Panc1 (cell line): ENCODE data around the gene FRK. TPM values are rescaled to one million over a fixed set of nuclear protein-coding genes. Genes with fewer than 3 reads are reported as not detected.
A peak's percentile ranks its signal among the peaks of the same experiment; 100 is the strongest.

Experiments used
- ATAC-seq: fragments of 200-7000 bp; cut with Tn5 transposase; 2 replicates; pipeline ENCODE4 v1.9.1; 2020; ENCODE audit warnings: mild to moderate bottlenecking, moderate library complexity
- BruUV-seq: library from RNA; stranded (reverse); fragments of 400-500 nt; replicated peaks from 2 replicates; lab custom pipeline; 2021; lab: Mats Ljungman, UMichigan
- CTCF ChIA-PET: fragments of 300-600 bp; sonication (Branson Sonifier 250); formaldehyde crosslinking; loops from one replicate; lab custom pipeline; 2022; ENCODE audit warnings: antibody characterized with exemption; lab: Charles Lee
- POLR2A ChIA-PET: fragments of 300-600 bp; sonication (Branson Sonifier 250); formaldehyde crosslinking; loops from one replicate; lab custom pipeline; 2022; ENCODE audit warnings: antibody characterized with exemption; lab: Charles Lee
- DNase-seq: peaks from one replicate; pipeline ENCODE4 v3.0.0-alpha.2; 2010; ENCODE audit warnings: low read depth, low spot score
- H3K27ac ChIP-seq: 2 replicates; pipeline ENCODE4 v1.5.1; 2011; ENCODE audit warnings: mild to moderate bottlenecking, low read length, inconsistent platforms
- H3K27me3 ChIP-seq: fragments of 200-500 bp; sonication (Bioruptor generic); 2 replicates; pipeline ENCODE4 v1.6.0; 2014; ENCODE audit warnings: low read length, inconsistent platforms; ENCODE audit not compliant: control insufficient read depth, insufficient read depth
- H3K36me3 ChIP-seq: fragments of 200-500 bp; sonication (Bioruptor generic); 2 replicates; pipeline ENCODE4 v1.5.1; 2014; ENCODE audit warnings: inconsistent platforms, mild to moderate bottlenecking, low read length, moderate library complexity; ENCODE audit not compliant: control insufficient read depth, insufficient read depth
- H3K4me1 ChIP-seq: 2 replicates; pipeline ENCODE4 v1.5.1; 2011; ENCODE audit warnings: inconsistent platforms, mild to moderate bottlenecking, low read length, moderate library complexity; ENCODE audit not compliant: control insufficient read depth, insufficient read depth
- H3K4me3 ChIP-seq, 2 experiments: 2 replicates each; pipeline ENCODE4 v1.5.1; 2011 to 2012; ENCODE audit warnings: low read depth in 2 of 2, low read length in 2 of 2, mild to moderate bottlenecking in 2 of 2, inconsistent platforms in 1 of 2, moderate library complexity in 1 of 2
- H3K9me3 ChIP-seq: fragments of 200-500 bp; sonication (Bioruptor generic); 2 replicates; pipeline ENCODE4 v1.5.1; 2014; ENCODE audit warnings: low read depth, mild to moderate bottlenecking, inconsistent platforms, low read length, moderate library complexity; ENCODE audit not compliant: control insufficient read depth, insufficient read depth
- CTCF ChIP-seq: fragments of 450-650 bp; IDR thresholded peaks from 2 replicates; pipeline ENCODE4 v1.5.1; 2017; ENCODE audit warnings: mild to moderate bottlenecking
- POLR2AphosphoS5 ChIP-seq: IDR thresholded peaks from 2 replicates; pipeline ENCODE4 v1.6.1; 2012; ENCODE audit warnings: mild to moderate bottlenecking, low read depth, low read length, moderate library complexity
- REST ChIP-seq, 2 experiments: IDR thresholded peaks; 2 replicates each; pipeline ENCODE4 v1.6.1; 2011 to 2012; ENCODE audit warnings: low read depth in 2 of 2, control low read depth in 1 of 2, low read length in 1 of 2, mild to moderate bottlenecking in 1 of 2, moderate library complexity in 1 of 2; ENCODE audit not compliant: insufficient read depth in 1 of 2
- SIN3A ChIP-seq: IDR thresholded peaks from 2 replicates; pipeline ENCODE4 v1.6.1; 2012; ENCODE audit warnings: low read depth, mild to moderate bottlenecking, low read length, moderate library complexity, borderline replicate concordance; ENCODE audit not compliant: insufficient read depth
- TCF7L2 ChIP-seq: IDR thresholded peaks from 2 replicates; pipeline ENCODE4 v1.6.1; 2011; ENCODE audit warnings: mild to moderate bottlenecking, low read depth, low read length, inconsistent platforms
- in situ Hi-C: cut with HindIII; loops from 2 replicates; pipeline ENCODE4 v1.10.0; 2016; ENCODE audit warnings: low sequenced_read_pairs, low pct_unique_long_range_greater_than_20kb
- intact Hi-C: fragments of 100-400 bp; cut with micrococcal nuclease; formaldehyde crosslinking; loops from one replicate; pipeline ENCODE4 v1.10.0; 2022; ENCODE audit not compliant: unreplicated experiment
- total RNA-seq: library from RNA; stranded (reverse); gene quantifications from one replicate; pipeline ENCODE4 v1.2.1, GENCODE V29; 2021; ENCODE audit not compliant: unreplicated experiment

FRK gene
- total RNA-seq, 1 experiment from 2014 or later = 2.5 TPM

- DNase-seq = peak; percentile 62
- in situ Hi-C loops = no loop called here
- no peaks in the 10 kb centered on the region for H3K9me3 ChIP-seq
- no peak overlapping the region for H3K27ac ChIP-seq
- 0 out of 2 replicates have a peak, but pooled peaks cover 3% of the 10 kb centered on the region for H3K4me1 ChIP-seq
- peak; percentile 92 for ATAC-seq
- intact Hi-C loops = loop anchor here (1.0 kb wide), 1 partner anchor 86 kb away; no protein-coding TSS in a partner anchor
- ChIA-PET CTCF (interaction anchor here (0.7 to 1.5 kb wide), 8 partner anchors 50 to 1310 kb away, joined by 3 to 10 read pairs (median 4); partner anchors contain the start of genes FRK and NT5DC1), POLR2A (interaction anchor here (0.7 kb wide), 1 partner anchor 659 kb away, joined by 6 read pairs; no protein-coding TSS in a partner anchor)
- TF ChIP-seq POLR2AphosphoS5 (no peak), REST (IDR thresholded peaks at IDR 0.05; ENCODE audit: insufficient read depth in 1 of 2, low read depth in 2 of 2, low read length in 1 of 2) (no peak), TCF7L2 (no peak), SIN3A (no peak), CTCF (peak; percentile 95)
- no peaks in the 10 kb centered on the region for H3K27me3 ChIP-seq
- no peak overlapping the region for H3K4me3 ChIP-seq
- BruUV-seq = no TSS peak
- no peaks in the 10 kb centered on the region for H3K36me3 ChIP-seq
These were observed 49.8 kb downstream of the FRK start for GRCh38 chr6:116010790-116011401.

GRCh38 chr6:116010386-116010785, 50.3 kb downstream of the FRK start:
- ATAC-seq (no peak), DNase-seq (no peak)
- Histone ChIP-seq H3K27me3 (no peaks in the 10 kb centered on the region), H3K9me3 (no peaks in the 10 kb centered on the region), H3K36me3 (no peaks in the 10 kb centered on the region), H3K4me3 (no peak overlapping the region), H3K4me1 (0 out of 2 replicates have a peak, but pooled peaks cover 3% of the 10 kb centered on the region), H3K27ac (no peak overlapping the region)
- BruUV-seq = no TSS peak
- in situ Hi-C loops (no loop called here), intact Hi-C loops (no loop called here)
- POLR2A ChIA-PET = no interaction called here
- CTCF ChIA-PET = interaction anchor here (1.0 to 1.5 kb wide), 3 partner anchors 50 to 86 kb away, joined by 4 to 10 read pairs (median 6); partner anchors contain the start of gene FRK
- no peak for TF ChIP-seq SIN3A
